Esophagus muscularis mucosa (tissue), 4 donors: ENCODE data around the gene PRKD1. TPM values are rescaled to one million over a fixed set of nuclear protein-coding genes. Genes with fewer than 3 reads are reported as not detected.

Source experiments
- DNase-seq: peaks from one replicate; pipeline ENCODE4 v3.0.0-alpha.2; 2017; ENCODE audit errors: extremely low spot score
- H3K27ac ChIP-seq, 4 donors: fragments of 200-600 bp; sonication (generic); replicated peaks in 1 of 4; 1 replicate in 3 of 4; 2 replicates in 1 of 4; pipeline ENCODE4 v1.5.1; 2016 to 2019; ENCODE audit warnings: mild to moderate bottlenecking in 1 of 4
- H3K27me3 ChIP-seq, 4 donors: fragments of 200-600 bp; sonication (generic); one replicate each; pipeline versions ENCODE4 v1.5.1 to v1.6.0; 2016 to 2019
- H3K36me3 ChIP-seq, 4 donors: fragments of 200-600 bp; sonication (generic); one replicate each; pipeline ENCODE4 v1.5.1; 2016 to 2019
- H3K4me1 ChIP-seq, 4 donors: fragments of 200-600 bp; sonication (generic); one replicate each; pipeline ENCODE4 v1.5.1; 2016 to 2019
- H3K4me3 ChIP-seq, 4 donors: fragments of 200-600 bp; sonication (generic); 1 replicate in 2 of 4; 2 replicates in 2 of 4; pipeline ENCODE4 v1.5.1; 2016 to 2019; ENCODE audit warnings: mild to moderate bottlenecking in 4 of 4, moderate library complexity in 1 of 4
- H3K9me3 ChIP-seq, 4 donors: fragments of 200-600 bp; sonication (generic); 1 replicate in 3 of 4; 2 replicates in 1 of 4; pipeline ENCODE4 v1.5.1; 2016 to 2019
- CTCF ChIP-seq, 3 experiments: fragments of 200-600 bp in 2 of 3; fragments of 450-650 bp in 1 of 3; sonication (generic) in 2 of 3; IDR thresholded peaks; one replicate each; pipeline ENCODE4 v1.5.1; 2017 to 2019; ENCODE audit warnings: antibody characterized with exemption in 3 of 3, mild to moderate bottlenecking in 2 of 3, moderate library complexity in 1 of 3
- EP300 ChIP-seq: sonication (generic); formaldehyde crosslinking; IDR thresholded peaks from one replicate; pipeline ENCODE4 v1.6.1; 2017; ENCODE audit warnings: antibody characterized with exemption
- POLR2A ChIP-seq: fragments of 450-650 bp; IDR thresholded peaks from one replicate; pipeline ENCODE4 v1.6.1; 2017; ENCODE audit warnings: antibody characterized with exemption, moderate library complexity, mild to moderate bottlenecking, low read depth
- POLR2AphosphoS5 ChIP-seq, 2 donors: sonication (generic); formaldehyde crosslinking; IDR thresholded peaks; one replicate each; pipeline ENCODE4 v1.6.1; 2017; ENCODE audit warnings: antibody characterized with exemption in 2 of 2
- WGBS: methylation state at CpG from one replicate; pipeline ENCODE4 v1.1.5; 2018; 5-methylcytosine and 5-hydroxymethylcytosine counted together
- intact Hi-C: fragments of 100-400 bp; cut with DNase I; formaldehyde crosslinking; loops from one replicate; pipeline ENCODE4 v1.15.1; 2023
- total RNA-seq, 4 donors: library from RNA; depleted of rRNA; stranded (reverse); fragments of >200 nt; gene quantifications; one replicate each; pipeline versions ENCODE4 v1.1.0 to v1.2.1, GENCODE V29; 2016

Gene PRKD1
- total RNA-seq, 4 donors from 2014 or later = 10.4 to 18.7 (median 14.0) TPM

GRCh38 chr14:29674566-29675285 is 252.9 kb downstream of the PRKD1 start:
- no peak for DNase-seq
- Histone ChIP-seq H3K27ac (no peak overlapping the region), H3K4me3 (no peak overlapping the region), H3K9me3 (no peaks in the 10 kb centered on the region), H3K4me1 (peaks cover 0 to 10% (median 2%) of the 10 kb centered on the region in 4 donors), H3K27me3 (no peaks in the 10 kb centered on the region), H3K36me3 (no peaks in the 10 kb centered on the region)
- no peak for TF ChIP-seq CTCF (IDR thresholded peaks at IDR 0.05)
- TF ChIP-seq EP300 = no peak
- TF ChIP-seq POLR2AphosphoS5 (IDR thresholded peaks at IDR 0.05) = no peak
- intact Hi-C loops = no loop called here
- WGBS = 84% methylated on average over 7 of the region's 7 CpGs

- no peak for TF ChIP-seq CTCF (IDR thresholded peaks at IDR 0.05)
- TF ChIP-seq EP300 = no peak
- TF ChIP-seq POLR2A = no peak
- TF ChIP-seq POLR2AphosphoS5 (IDR thresholded peaks at IDR 0.05) = no peak
- Histone ChIP-seq H3K27me3 (no peaks in the 10 kb centered on the region), H3K9me3 (no peaks in the 10 kb centered on the region), H3K36me3 (no peaks in the 10 kb centered on the region), H3K4me3 (no peak overlapping the region), H3K27ac (no peak overlapping the region), H3K4me1 (peaks cover 0 to 10% (median 2%) of the 10 kb centered on the region in 4 donors)
- no peak for DNase-seq
- intact Hi-C loops = no loop called here
- WGBS = 60% methylated on average over 3 of the region's 3 CpGs
Measured at GRCh38 chr14:29672831-29673230, 254.8 kb downstream of the PRKD1 start.

GRCh38 chr14:29671034-29671433 is 256.6 kb downstream of the PRKD1 start:
- no peak for DNase-seq
- Histone ChIP-seq H3K36me3 (no peaks in the 10 kb centered on the region), H3K27me3 (no peaks in the 10 kb centered on the region), H3K9me3 (no peaks in the 10 kb centered on the region), H3K27ac (peak overlapping the region in 1 of 4 donors; percentile 13), H3K4me1 (peaks cover 0 to 10% (median 2%) of the 10 kb centered on the region in 4 donors), H3K4me3 (no peak overlapping the region)
- TF ChIP-seq POLR2A = no peak
- TF ChIP-seq CTCF (IDR thresholded peaks at IDR 0.05) = no peak
- no peak for TF ChIP-seq POLR2AphosphoS5 (IDR thresholded peaks at IDR 0.05)
- no peak for TF ChIP-seq EP300
- WGBS = 55% methylated on average over 1 of the region's 1 CpG
- intact Hi-C loops = no loop called here

GRCh38 chr14:29668201-29668600 is 259.4 kb downstream of the PRKD1 start:
- Histone ChIP-seq H3K4me1 (peaks cover 0 to 17% (median 4%) of the 10 kb centered on the region in 4 donors), H3K36me3 (peaks cover 0 to 13% (median 4%) of the 10 kb centered on the region in 4 donors), H3K9me3 (no peaks in the 10 kb centered on the region), H3K4me3 (no peak overlapping the region), H3K27ac (no peak overlapping the region), H3K27me3 (no peaks in the 10 kb centered on the region)
- intact Hi-C loops = no loop called here
- no peak for DNase-seq
- TF ChIP-seq POLR2AphosphoS5 (IDR thresholded peaks at IDR 0.05) (no peak), CTCF (IDR thresholded peaks at IDR 0.05) (no peak), EP300 (no peak), POLR2A (no peak)
- WGBS = 91% methylated on average over 1 of the region's 1 CpG
